Astrocyte of the spinal cord (primary cell): Measurements from ENCODE around the gene KCNQ1OT1.

Experiments used
- DNase-seq: peaks from one replicate; pipeline ENCODE4 v3.0.0; 2011; ENCODE audit warnings: low read depth, low spot score
- H3K4me3 ChIP-seq: 2 replicates; pipeline ENCODE4 v1.5.1; 2011; ENCODE audit warnings: low read depth, mild to moderate bottlenecking, low read length, moderate library complexity
- CTCF ChIP-seq: IDR thresholded peaks from 2 replicates; pipeline ENCODE4 v1.5.1; 2012; ENCODE audit warnings: low read depth, mild to moderate bottlenecking, low read length, inconsistent platforms
- in situ Hi-C: cut with HindIII; loops from 2 replicates; pipeline ENCODE4 v1.10.0; 2017; ENCODE audit warnings: low sequenced_read_pairs

The KCNQ1OT1 gene

GRCh38 chr11:2574553-2575535 is 125.0 kb downstream of the KCNQ1OT1 start:
- TF ChIP-seq CTCF: no peak
- in situ Hi-C loops: no loop called here
- no peak for DNase-seq
- H3K4me3 ChIP-seq: no peak overlapping the region

GRCh38 chr11:2574043-2574552 is 125.7 kb downstream of the KCNQ1OT1 start:
- TF ChIP-seq CTCF: no peak
- in situ Hi-C loops: no loop called here
- no peak overlapping the region for H3K4me3 ChIP-seq
- DNase-seq: no peak

GRCh38 chr11:2573240-2574042 is 126.4 kb downstream of the KCNQ1OT1 start:
- no peak for DNase-seq
- TF ChIP-seq CTCF: no peak
- in situ Hi-C loops: no loop called here
- no peak overlapping the region for H3K4me3 ChIP-seq

GRCh38 chr11:2572491-2573239 is 127.1 kb downstream of the KCNQ1OT1 start:
- no peak overlapping the region for H3K4me3 ChIP-seq
- no peak for DNase-seq
- TF ChIP-seq CTCF: no peak
- in situ Hi-C loops: no loop called here

- H3K4me3 ChIP-seq: no peak overlapping the region
- no peak for DNase-seq
- in situ Hi-C loops: no loop called here
- no peak for TF ChIP-seq CTCF
These were observed 128.1 kb downstream of the KCNQ1OT1 start for GRCh38 chr11:2571598-2572281.
